ENCODE measurements around the gene RAB7A. TPM values are rescaled to one million over a fixed set of nuclear protein-coding genes. Genes with fewer than 3 reads are reported as not detected.

The RAB7A gene
- total RNA-seq, 1 donor from 2014 or later, result 319 TPM

DNA sequence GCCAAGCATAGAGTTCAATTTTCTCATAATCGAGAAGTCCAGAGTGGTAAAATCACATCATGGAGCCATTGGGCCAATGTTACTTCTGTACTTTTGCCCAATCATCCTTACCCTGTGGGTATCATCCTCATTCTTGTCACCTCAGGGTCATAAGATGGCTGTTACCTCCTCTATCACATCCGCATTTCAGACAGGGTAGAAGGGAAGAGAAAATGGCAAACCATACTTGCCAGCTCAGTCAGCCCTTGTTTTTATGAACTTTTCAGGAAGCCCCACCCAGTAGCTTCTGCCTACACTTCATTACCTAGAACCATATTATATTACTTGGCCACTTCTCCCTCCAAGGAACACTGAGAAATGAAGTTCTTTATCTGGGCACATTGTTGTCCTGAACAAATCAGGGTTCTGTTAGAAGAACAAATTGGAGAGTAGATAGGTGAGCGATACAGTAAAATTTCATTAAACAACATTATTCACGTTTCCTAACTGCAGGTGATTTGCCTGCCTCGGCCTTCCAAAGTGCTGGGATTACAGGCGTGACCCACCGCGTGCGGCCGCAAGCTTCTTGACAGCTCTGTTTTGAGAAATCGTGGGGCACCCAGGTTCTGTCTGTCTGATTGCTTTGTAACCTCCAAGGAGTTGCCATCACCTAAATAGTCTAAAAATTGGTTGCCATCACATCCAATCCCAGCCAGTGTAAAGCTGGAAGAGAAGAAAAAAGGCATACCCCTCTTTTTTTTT lies 40.8 kb upstream of the RAB7A start:
- FAIRE-seq (no peak), DNase-seq (ENCODE audit: low read depth) (no peak)
- Mint-ChIP-seq H3K27ac (ENCODE audit: unreplicated experiment) (no peak overlapping the region), H3K9me3 (ENCODE audit: unreplicated experiment) (no peaks in the 10 kb centered on the region), H3K4me1 (ENCODE audit: low read depth, unreplicated experiment) (no peaks in the 10 kb centered on the region), H3K4me3 (ENCODE audit: unreplicated experiment) (no peak overlapping the region), H3K36me3 (ENCODE audit: low read depth, unreplicated experiment) (no peaks in the 10 kb centered on the region), H3K27me3 (ENCODE audit: low read depth, unreplicated experiment) (no peaks in the 10 kb centered on the region)
- Histone ChIP-seq H3K4me3 (ENCODE audit: insufficient read depth, low read depth, low read length) (no peak overlapping the region), H3K79me2 (ENCODE audit: insufficient read depth, low read length) (no peaks in the 10 kb centered on the region), H3K4me1 (ENCODE audit: insufficient read depth, low read length) (peaks cover 5% of the 10 kb centered on the region), H3K27me3 (ENCODE audit: insufficient read depth, low read length) (no peaks in the 10 kb centered on the region), H3K4me2 (ENCODE audit: low read length) (no peak overlapping the region), H4K20me1 (ENCODE audit: insufficient read depth, low read length) (no peaks in the 10 kb centered on the region), H3K36me3 (ENCODE audit: insufficient read depth, low read length) (no peaks in the 10 kb centered on the region), H3K9ac (ENCODE audit: low read length) (no peak overlapping the region), H3K9me3 (ENCODE audit: insufficient read depth, low read depth, low read length) (no peaks in the 10 kb centered on the region), H3K27ac (ENCODE audit: low read depth, low read length) (no peak overlapping the region), H2AFZ (ENCODE audit: low read depth, low read length) (no peak overlapping the region)
- TF ChIP-seq, protein P1, sequence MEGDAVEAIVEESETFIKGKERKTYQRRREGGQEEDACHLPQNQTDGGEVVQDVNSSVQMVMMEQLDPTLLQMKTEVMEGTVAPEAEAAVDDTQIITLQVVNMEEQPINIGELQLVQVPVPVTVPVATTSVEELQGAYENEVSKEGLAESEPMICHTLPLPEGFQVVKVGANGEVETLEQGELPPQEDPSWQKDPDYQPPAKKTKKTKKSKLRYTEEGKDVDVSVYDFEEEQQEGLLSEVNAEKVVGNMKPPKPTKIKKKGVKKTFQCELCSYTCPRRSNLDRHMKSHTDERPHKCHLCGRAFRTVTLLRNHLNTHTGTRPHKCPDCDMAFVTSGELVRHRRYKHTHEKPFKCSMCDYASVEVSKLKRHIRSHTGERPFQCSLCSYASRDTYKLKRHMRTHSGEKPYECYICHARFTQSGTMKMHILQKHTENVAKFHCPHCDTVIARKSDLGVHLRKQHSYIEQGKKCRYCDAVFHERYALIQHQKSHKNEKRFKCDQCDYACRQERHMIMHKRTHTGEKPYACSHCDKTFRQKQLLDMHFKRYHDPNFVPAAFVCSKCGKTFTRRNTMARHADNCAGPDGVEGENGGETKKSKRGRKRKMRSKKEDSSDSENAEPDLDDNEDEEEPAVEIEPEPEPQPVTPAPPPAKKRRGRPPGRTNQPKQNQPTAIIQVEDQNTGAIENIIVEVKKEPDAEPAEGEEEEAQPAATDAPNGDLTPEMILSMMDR (IDR thresholded peaks at IDR 0.05; ENCODE audit: insufficient read depth, low read depth, low read length), result no peak
- no peak for TF ChIP-seq EZH2 (IDR thresholded peaks at IDR 0.05; ENCODE audit: insufficient read depth, low read length)

DNA sequence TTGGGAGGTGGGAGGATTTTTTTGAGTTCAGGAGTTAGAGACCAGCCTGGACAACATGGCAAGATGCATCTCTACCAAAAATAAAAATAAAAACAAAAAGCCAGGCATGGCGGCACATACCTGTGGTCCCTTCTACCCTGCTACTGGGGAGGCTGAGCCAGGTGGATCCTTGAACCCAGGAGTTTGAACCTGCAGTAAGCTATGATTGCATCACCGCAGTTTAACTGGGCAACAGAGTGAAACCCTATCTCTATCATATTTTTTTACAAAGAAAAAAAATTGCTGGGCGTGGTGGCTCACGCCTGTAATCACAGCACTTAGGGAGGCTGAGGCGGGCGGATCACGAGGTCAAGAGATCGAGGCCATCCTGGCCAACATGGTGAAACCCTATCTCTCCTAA lies 39.5 kb upstream of the RAB7A start:
- no peaks in the 10 kb centered on the region for H3K79me2 ChIP-seq (ENCODE audit: insufficient read depth, low read length)
- no peaks in the 10 kb centered on the region for H3K27me3 ChIP-seq (ENCODE audit: insufficient read depth, low read length)
- H3K4me1 ChIP-seq (ENCODE audit: insufficient read depth, low read length), result peaks cover under 1% of the 10 kb centered on the region
- TF ChIP-seq, protein P1 (IDR thresholded peaks at IDR 0.05; ENCODE audit: insufficient read depth, low read depth, low read length), result no peak
- TF ChIP-seq EZH2 (IDR thresholded peaks at IDR 0.05; ENCODE audit: insufficient read depth, low read length), result no peak
- no peak for DNase-seq (ENCODE audit: low read depth)
- no peaks in the 10 kb centered on the region for H3K36me3 Mint-ChIP-seq (ENCODE audit: low read depth, unreplicated experiment)
- H2AFZ ChIP-seq (ENCODE audit: low read depth, low read length), result no peak overlapping the region
- H3K4me1 Mint-ChIP-seq (ENCODE audit: low read depth, unreplicated experiment), result no peaks in the 10 kb centered on the region
- H4K20me1 ChIP-seq (ENCODE audit: insufficient read depth, low read length), result no peaks in the 10 kb centered on the region
- no peaks in the 10 kb centered on the region for H3K9me3 ChIP-seq (ENCODE audit: insufficient read depth, low read depth, low read length)
- no peak overlapping the region for H3K4me3 Mint-ChIP-seq (ENCODE audit: unreplicated experiment)
- FAIRE-seq, result no peak
- no peak overlapping the region for H3K4me3 ChIP-seq (ENCODE audit: insufficient read depth, low read depth, low read length)
- H3K36me3 ChIP-seq (ENCODE audit: insufficient read depth, low read length), result no peaks in the 10 kb centered on the region
- H3K27me3 Mint-ChIP-seq (ENCODE audit: low read depth, unreplicated experiment), result no peaks in the 10 kb centered on the region
- H3K27ac ChIP-seq (ENCODE audit: low read depth, low read length), result no peak overlapping the region
- H3K9me3 Mint-ChIP-seq (ENCODE audit: unreplicated experiment), result no peaks in the 10 kb centered on the region
- H3K4me2 ChIP-seq (ENCODE audit: low read length), result no peak overlapping the region
- H3K9ac ChIP-seq (ENCODE audit: low read length), result no peak overlapping the region
- no peak overlapping the region for H3K27ac Mint-ChIP-seq (ENCODE audit: unreplicated experiment)

DNA sequence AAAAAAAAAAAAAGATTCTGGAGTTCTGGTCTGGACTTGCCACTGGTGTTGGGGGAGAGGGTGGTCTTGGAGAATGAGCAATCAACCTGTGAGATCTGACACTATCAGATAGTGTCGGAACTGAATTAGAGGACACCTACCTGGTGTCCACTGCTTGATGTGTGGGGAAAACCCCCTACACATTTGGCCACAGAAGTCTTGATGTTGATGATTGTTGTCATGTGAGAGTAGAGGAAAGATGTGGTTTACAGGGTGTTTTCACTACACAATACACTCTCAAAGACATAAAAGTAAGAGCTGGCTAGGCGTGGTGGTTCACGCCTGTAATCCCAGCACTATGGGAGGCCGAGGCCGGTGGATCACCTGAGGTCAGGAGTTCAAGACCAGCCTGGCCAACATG lies 36.9 kb upstream of the RAB7A start:
- Histone ChIP-seq H3K36me3 (ENCODE audit: insufficient read depth, low read length) (no peaks in the 10 kb centered on the region), H3K4me3 (ENCODE audit: insufficient read depth, low read depth, low read length) (no peak overlapping the region), H3K9me3 (ENCODE audit: insufficient read depth, low read depth, low read length) (no peaks in the 10 kb centered on the region), H3K4me1 (ENCODE audit: insufficient read depth, low read length) (no peaks in the 10 kb centered on the region), H3K9ac (ENCODE audit: low read length) (no peak overlapping the region), H3K27me3 (ENCODE audit: insufficient read depth, low read length) (no peaks in the 10 kb centered on the region), H3K27ac (ENCODE audit: low read depth, low read length) (no peak overlapping the region), H3K79me2 (ENCODE audit: insufficient read depth, low read length) (no peaks in the 10 kb centered on the region), H2AFZ (ENCODE audit: low read depth, low read length) (no peak overlapping the region), H3K4me2 (ENCODE audit: low read length) (no peak overlapping the region), H4K20me1 (ENCODE audit: insufficient read depth, low read length) (no peaks in the 10 kb centered on the region)
- Mint-ChIP-seq H3K9me3 (ENCODE audit: unreplicated experiment) (no peaks in the 10 kb centered on the region), H3K4me3 (ENCODE audit: unreplicated experiment) (no peak overlapping the region), H3K4me1 (ENCODE audit: low read depth, unreplicated experiment) (no peaks in the 10 kb centered on the region), H3K27ac (ENCODE audit: unreplicated experiment) (no peak overlapping the region), H3K27me3 (ENCODE audit: low read depth, unreplicated experiment) (peaks cover 2% of the 10 kb centered on the region), H3K36me3 (ENCODE audit: low read depth, unreplicated experiment) (no peaks in the 10 kb centered on the region)
- DNase-seq (ENCODE audit: low read depth), result no peak
- FAIRE-seq, result no peak
- TF ChIP-seq, protein P1 (IDR thresholded peaks at IDR 0.05; ENCODE audit: insufficient read depth, low read depth, low read length), result no peak
- TF ChIP-seq EZH2 (IDR thresholded peaks at IDR 0.05; ENCODE audit: insufficient read depth, low read length), result no peak

All from astrocyte (in vitro differentiated cells and primary cell).